ENCODE measurements around the gene CAMSAP1. TPM values are rescaled to one million over a fixed set of nuclear protein-coding genes. Genes with fewer than 3 reads are reported as not detected.

CAMSAP1 gene
- total RNA-seq, 4 donors from 2014 or later: 32.2 to 46.1 (median 34.0) TPM

DNA sequence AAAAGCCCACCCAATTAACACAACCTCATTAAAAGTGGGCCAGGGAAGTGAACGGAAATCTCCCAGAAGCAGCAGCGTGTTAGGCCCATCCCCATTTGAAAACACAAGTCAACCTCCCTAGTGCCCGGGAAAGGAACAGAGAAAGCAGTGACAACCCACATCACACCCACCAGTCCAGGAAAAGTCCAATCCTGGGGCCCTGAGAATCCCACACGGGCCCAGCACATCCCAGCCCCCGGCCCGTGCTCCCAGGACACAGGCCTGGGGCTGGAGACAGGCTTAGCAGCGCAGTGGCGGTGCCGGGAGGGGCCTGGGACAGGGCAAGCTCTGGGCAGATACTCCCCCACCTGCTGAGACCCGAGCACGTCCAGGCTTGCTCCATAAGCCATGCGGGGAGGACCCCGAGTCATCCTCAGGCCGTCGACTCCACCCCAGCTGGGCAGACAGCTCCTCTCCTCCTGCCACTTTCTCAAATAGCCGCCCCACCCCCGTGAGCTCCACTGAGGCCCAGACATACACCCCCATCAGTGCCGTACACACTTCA lies 104.4 kb downstream of the CAMSAP1 start:
- intact Hi-C loops (cut with DNase I; ENCODE audit: low total_unique reads): no loop called here
- H3K4me3 ChIP-seq (ENCODE audit: low read depth, poor library complexity, severe bottlenecking): no peak overlapping the region
- no peak for DNase-seq (ENCODE audit: low spot score in 2 of 2)
- no peak for TF ChIP-seq POLR2A (IDR thresholded peaks at IDR 0.05)
- TF ChIP-seq, protein P1, sequence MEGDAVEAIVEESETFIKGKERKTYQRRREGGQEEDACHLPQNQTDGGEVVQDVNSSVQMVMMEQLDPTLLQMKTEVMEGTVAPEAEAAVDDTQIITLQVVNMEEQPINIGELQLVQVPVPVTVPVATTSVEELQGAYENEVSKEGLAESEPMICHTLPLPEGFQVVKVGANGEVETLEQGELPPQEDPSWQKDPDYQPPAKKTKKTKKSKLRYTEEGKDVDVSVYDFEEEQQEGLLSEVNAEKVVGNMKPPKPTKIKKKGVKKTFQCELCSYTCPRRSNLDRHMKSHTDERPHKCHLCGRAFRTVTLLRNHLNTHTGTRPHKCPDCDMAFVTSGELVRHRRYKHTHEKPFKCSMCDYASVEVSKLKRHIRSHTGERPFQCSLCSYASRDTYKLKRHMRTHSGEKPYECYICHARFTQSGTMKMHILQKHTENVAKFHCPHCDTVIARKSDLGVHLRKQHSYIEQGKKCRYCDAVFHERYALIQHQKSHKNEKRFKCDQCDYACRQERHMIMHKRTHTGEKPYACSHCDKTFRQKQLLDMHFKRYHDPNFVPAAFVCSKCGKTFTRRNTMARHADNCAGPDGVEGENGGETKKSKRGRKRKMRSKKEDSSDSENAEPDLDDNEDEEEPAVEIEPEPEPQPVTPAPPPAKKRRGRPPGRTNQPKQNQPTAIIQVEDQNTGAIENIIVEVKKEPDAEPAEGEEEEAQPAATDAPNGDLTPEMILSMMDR (IDR thresholded peaks at IDR 0.05): no peak
- 58 to 66% methylated on average over 14 to 18 of the region's 18 CpGs for WGBS, 2 donors

DNA sequence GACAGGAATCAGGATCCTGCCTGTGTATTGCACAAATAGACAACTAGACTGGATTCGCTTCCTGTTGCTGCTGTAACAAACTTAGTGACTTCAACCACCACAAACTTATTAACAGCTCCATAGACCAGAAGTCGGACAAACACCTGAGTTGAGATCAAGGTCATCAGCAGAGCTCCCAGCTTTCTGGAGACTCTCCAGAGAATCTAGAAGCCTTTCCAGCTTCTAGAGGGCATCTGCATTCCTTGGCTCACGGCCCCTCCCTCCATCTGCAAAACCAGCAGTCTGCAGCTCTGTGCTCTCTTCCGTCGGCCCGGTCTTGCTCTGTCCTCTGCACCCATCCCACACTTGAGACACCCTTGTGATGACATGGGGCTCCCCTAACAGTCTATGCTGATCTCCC lies 106.3 kb downstream of the CAMSAP1 start:
- TF ChIP-seq POLR2A (IDR thresholded peaks at IDR 0.05): no peak
- TF ChIP-seq, protein P1 (IDR thresholded peaks at IDR 0.05): no peak
- intact Hi-C loops (cut with DNase I; ENCODE audit: low total_unique reads): no loop called here
- H3K4me3 ChIP-seq (ENCODE audit: low read depth, poor library complexity, severe bottlenecking): no peak overlapping the region
- no peak for DNase-seq (ENCODE audit: low spot score in 2 of 2)
- WGBS, 2 donors: 90 to 92% methylated on average over 6 of the region's 6 CpGs

DNA sequence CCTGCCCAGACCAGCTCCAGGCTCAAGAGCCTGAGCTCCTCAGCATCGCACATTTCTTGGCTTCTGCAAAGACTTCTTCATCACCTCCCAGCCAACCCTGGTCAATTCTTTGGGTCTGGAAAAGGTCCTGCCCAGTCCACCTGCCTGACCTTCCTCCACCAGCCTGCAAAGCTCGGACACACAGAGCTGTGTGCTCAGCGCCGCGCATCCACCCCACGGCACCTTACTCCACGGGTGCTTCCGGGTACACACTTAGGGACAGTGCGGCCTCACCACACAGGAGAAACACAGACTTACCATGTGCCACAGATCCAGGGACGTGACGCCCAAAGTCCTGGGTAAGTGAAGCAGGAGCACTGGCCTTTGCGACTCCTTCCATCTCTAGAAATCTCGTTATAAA lies 108.1 kb downstream of the CAMSAP1 start:
- TF ChIP-seq, protein P1 (IDR thresholded peaks at IDR 0.05): no peak
- TF ChIP-seq POLR2A (IDR thresholded peaks at IDR 0.05): no peak
- 93 to 96% methylated on average over 13 of the region's 13 CpGs for WGBS, 2 donors
- H3K4me3 ChIP-seq (ENCODE audit: low read depth, poor library complexity, severe bottlenecking): no peak overlapping the region
- no peak for DNase-seq (ENCODE audit: low spot score in 2 of 2)
- intact Hi-C loops (cut with DNase I; ENCODE audit: low total_unique reads): no loop called here

DNA sequence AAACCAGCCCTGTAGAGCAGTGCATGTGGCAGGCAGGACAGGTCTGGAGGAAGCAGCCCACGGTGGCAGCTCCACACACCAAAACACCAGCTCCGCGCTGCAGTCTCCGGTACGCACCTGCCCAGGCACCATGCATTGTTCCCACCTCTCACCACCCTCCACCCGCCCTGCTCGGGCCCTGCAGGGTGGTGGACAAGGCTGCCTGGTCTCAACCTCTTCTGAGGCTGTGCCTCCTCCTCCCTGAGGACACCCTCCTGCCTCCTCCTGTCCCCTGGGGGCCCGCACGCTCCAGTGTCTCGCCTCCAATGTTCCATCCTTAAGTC lies 109.1 kb downstream of the CAMSAP1 start:
- TF ChIP-seq POLR2A (IDR thresholded peaks at IDR 0.05): no peak
- TF ChIP-seq, protein P1 (IDR thresholded peaks at IDR 0.05): no peak
- intact Hi-C loops (cut with DNase I; ENCODE audit: low total_unique reads): no loop called here
- no peak overlapping the region for H3K4me3 ChIP-seq (ENCODE audit: low read depth, poor library complexity, severe bottlenecking)
- no peak for DNase-seq (ENCODE audit: low spot score in 2 of 2)
- 87 to 91% methylated on average over 9 to 10 of the region's 10 CpGs for WGBS, 2 donors

DNA sequence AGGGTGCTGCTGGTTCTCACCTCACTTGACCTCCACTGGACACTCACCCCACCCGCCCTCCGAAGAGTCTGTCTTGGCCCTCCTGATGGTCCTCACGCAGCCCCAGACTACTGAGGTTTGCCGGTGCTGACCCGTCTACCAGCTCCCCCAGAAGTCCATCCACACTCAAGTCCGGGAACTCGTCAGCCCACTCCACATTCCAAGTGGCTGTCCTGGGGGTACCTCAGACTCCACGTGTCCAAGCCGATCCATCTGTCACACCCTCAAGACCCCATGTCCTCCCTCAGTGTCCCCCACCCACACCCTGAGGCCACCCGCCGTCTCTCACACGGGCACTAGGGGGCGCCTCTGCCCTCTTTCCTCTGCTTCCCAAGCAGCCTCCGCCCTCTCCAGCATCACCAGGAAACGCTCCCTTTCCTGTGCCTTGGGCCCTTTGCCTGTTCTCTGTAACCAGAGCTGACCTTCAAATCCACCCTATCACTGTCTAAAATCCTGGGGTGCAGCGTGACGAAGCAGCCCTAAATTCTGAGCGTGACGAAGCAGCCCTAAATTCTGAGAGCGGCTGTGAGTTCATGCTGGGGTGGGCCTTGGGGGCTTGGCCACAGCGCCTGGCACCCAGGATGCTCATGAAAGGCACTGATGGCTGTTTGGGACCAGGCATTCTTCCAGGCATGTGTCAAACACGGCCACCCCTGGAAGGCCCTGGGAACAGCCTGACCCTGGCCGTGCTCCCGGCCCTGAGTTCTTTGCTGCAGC lies 109.7 kb downstream of the CAMSAP1 start:
- no peak overlapping the region for H3K4me3 ChIP-seq (ENCODE audit: low read depth, poor library complexity, severe bottlenecking)
- 37 to 45% methylated on average over 21 to 24 of the region's 24 CpGs for WGBS, 2 donors
- intact Hi-C loops (cut with DNase I; ENCODE audit: low total_unique reads): no loop called here
- no peak for TF ChIP-seq POLR2A (IDR thresholded peaks at IDR 0.05)
- TF ChIP-seq, protein P1 (IDR thresholded peaks at IDR 0.05): no peak
- DNase-seq (ENCODE audit: low spot score in 2 of 2): no peak

Data from lower leg skin (tissue), 4 donors.